NCI-H1930 (cell line): Measurements from ENCODE around the gene ZKSCAN8.

ENCODE experiments used
- DNase-seq, 2 experiments: peaks; one replicate each; lab custom pipeline; 2025; lab: John Stamatoyannopoulos, UW

ZKSCAN8 gene

GRCh38 chr6:28206928-28207509, 65.3 kb downstream of the ZKSCAN8 start:
- no peak for DNase-seq

- no peak for DNase-seq
Measured at GRCh38 chr6:28207510-28208110, 65.9 kb downstream of the ZKSCAN8 start.

GRCh38 chr6:28208111-28208659, 66.5 kb downstream of the ZKSCAN8 start:
- no peak for DNase-seq
